Measurements from ENCODE around the gene HCN3. TPM values are rescaled to one million over a fixed set of nuclear protein-coding genes. Genes with fewer than 3 reads are reported as not detected.

The HCN3 gene
- total RNA-seq, 1 experiment from 2014 or later = 5.4 TPM

- Histone ChIP-seq H3K9ac (ENCODE audit: extremely low read depth, insufficient read length, low read length) (no peak overlapping the region), H3K79me2 (ENCODE audit: insufficient read depth, low read length) (no peaks in the 10 kb centered on the region)
- no peaks in the 10 kb centered on the region; the same call in 1 of the 2 replicates for H3K27me3 Mint-ChIP-seq (ENCODE audit: low read depth)
Observed at GRCh38 chr1:155326631-155327037, 49.4 kb downstream of the HCN3 start.

More at GRCh38 chr1:155326631-155327037, 49.4 kb downstream of the HCN3 start:
- peaks cover 15 to 50% (median 48%) of the 10 kb centered on the region in 3 experiments; a peak in 6 of 7 replicates for H3K36me3 Mint-ChIP-seq (ENCODE audit: insufficient read depth in 1 of 3, low read depth in 3 of 3)
- Histone ChIP-seq H3K56ac (ENCODE audit: insufficient read length, low read depth, low read length) (no peak overlapping the region), H3K23me2 (ENCODE audit: insufficient read length, low read depth, low read length, poor library complexity, severe bottlenecking) (peaks cover 24% of the 10 kb centered on the region), H3T11ph (ENCODE audit: low read length) (no peak overlapping the region), H3K23ac (ENCODE audit: insufficient read length, low read depth, low read length) (no peak overlapping the region), H2BK15ac (ENCODE audit: low read depth, low read length) (no peak overlapping the region), H4K8ac (replicated peaks; ENCODE audit: insufficient read length, low read depth, low read length) (no peak overlapping the region), H2BK20ac (ENCODE audit: low read depth, low read length, poor library complexity, severe bottlenecking) (no peak overlapping the region), H3K14ac (ENCODE audit: insufficient read depth, low read length) (no peak overlapping the region; the same call in 1 of the 2 replicates), H4K91ac (ENCODE audit: insufficient read length, low read depth, low read length) (no peak overlapping the region), H3K27ac (ENCODE audit: insufficient read length, low read depth, low read length) (no peak overlapping the region), H3K79me1 (ENCODE audit: insufficient read depth, low read depth, low read length, poor library complexity, severe bottlenecking) (no peaks in the 10 kb centered on the region), H2BK120ac (ENCODE audit: low read depth, low read length, poor library complexity, severe bottlenecking) (no peak overlapping the region), H3K4me1 (ENCODE audit: insufficient read depth, low read length) (peaks cover 2% of the 10 kb centered on the region; the same call in 1 of the 2 replicates), H2AK5ac (ENCODE audit: insufficient read length, low read length) (no peak overlapping the region), H3K4me2 (ENCODE audit: insufficient read depth, insufficient read length, low read length) (no peak overlapping the region), H3K18ac (ENCODE audit: insufficient read length, low read depth, low read length) (no peak overlapping the region), H4K20me1 (ENCODE audit: control insufficient read depth, insufficient read depth, insufficient read length) (no peaks in the 10 kb centered on the region), H3K27me3 (ENCODE audit: insufficient read depth, low read length) (no peaks in the 10 kb centered on the region), H3K4ac (ENCODE audit: low read depth, low read length) (no peak overlapping the region), H2BK12ac (ENCODE audit: insufficient read length, low read depth, low read length) (no peak overlapping the region), H2BK5ac (ENCODE audit: insufficient read length, low read length) (no peak overlapping the region), H2AFZ (ENCODE audit: low read length) (no peak overlapping the region), H4K5ac (ENCODE audit: insufficient read length, low read depth, low read length) (no peak overlapping the region), H3K9me3 (ENCODE audit: control insufficient read depth, low read depth, low read length) (no peaks in the 10 kb centered on the region)
- no CpG with 5 or more reads among the region's 7 CpGs for WGBS (ENCODE audit: extremely low coverage, insufficient read length, low lambda C conversion rate)
- H3K4me3 Mint-ChIP-seq = no peak overlapping the region
- peaks cover 18% of the 10 kb centered on the region in 2 experiments for H3K4me1 Mint-ChIP-seq
- TF ChIP-seq CTCF (conservative IDR thresholded peaks at IDR 0.05) = no peak
- no peak overlapping the region for H3K27ac Mint-ChIP-seq
- no peak for DNase-seq
- no peaks in the 10 kb centered on the region for H3K9me3 Mint-ChIP-seq

Measured in H9 (cell line).